ENCODE data around the gene PPP1R11.
"Not testable (repeated sequence)": the region's sequence is repeated elsewhere in the genome, so short reads cannot be mapped to it uniquely, and the experiment has no call there.

Gene PPP1R11

DNA sequence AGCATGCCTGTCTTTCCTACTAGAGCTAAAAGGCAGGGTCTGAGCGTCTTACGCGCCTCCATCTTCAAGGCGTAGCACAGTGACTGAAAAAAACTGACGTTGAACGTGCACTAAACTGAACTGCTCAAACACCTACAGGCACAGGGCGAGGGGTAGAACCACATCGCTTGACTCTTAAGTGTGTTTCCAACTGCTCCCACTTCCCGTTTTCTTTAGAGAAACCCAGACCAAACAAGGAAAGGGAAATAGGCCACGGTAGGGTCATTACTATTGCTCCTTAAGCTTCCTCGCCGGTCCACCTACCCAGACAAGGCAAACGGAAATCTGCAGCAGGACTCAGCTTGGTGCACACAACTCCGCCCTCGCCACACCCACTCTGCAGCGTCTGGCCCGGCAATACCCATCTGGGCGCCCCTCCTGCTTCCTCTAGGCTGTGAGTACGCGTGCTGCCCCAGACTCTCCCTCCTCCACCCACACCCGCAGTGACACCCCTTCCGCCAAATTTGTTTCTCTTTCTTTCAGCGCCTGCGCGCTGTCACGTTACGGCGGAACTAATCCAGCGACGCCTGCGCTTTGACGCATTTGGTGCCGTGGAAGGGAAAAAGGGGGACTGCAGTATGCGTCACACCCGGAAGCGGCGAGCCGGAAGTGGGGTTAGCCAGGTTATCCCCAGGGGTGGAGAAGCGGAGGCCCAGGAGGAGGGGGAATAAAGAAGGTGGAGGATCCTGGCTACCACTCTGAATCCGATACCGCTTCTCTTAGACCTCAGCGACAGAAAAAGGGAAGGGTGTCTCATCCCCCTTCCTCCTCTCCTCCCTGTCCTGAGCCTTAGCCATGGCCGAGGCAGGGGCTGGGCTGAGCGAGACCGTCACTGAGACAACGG lies at the start of gene PPP1R11:
Gene PPP1R11, plus strand, starts transcription at position 622 of the 883 bp plus-strand sequence. Its CDS starts 213 bp downstream, at position 835.
- peak; percentile 96 to 98 for DNase-seq (ENCODE audit: low read depth in 2 of 2)

DNA sequence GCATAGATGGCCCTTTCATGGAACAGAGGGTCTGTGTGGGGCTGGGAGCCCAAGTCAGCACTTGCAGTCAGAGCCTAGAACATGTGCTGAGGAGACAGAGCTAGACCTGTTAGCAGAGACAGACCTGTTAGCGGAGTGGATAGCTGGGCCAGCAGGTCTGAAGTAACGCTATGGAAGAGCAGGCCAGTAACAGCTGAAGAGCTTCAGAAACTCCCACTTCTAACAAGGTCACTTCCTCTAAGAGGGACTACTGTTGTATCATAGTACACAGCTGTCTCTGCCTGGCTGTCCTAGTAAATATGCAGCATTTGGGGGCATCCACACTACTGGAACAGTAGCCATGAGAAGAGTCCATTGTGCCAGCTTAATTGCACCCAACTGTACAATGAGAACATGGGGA lies 47.2 kb upstream of the PPP1R11 start:
- no peak for DNase-seq (ENCODE audit: low read depth in 2 of 2)

DNA sequence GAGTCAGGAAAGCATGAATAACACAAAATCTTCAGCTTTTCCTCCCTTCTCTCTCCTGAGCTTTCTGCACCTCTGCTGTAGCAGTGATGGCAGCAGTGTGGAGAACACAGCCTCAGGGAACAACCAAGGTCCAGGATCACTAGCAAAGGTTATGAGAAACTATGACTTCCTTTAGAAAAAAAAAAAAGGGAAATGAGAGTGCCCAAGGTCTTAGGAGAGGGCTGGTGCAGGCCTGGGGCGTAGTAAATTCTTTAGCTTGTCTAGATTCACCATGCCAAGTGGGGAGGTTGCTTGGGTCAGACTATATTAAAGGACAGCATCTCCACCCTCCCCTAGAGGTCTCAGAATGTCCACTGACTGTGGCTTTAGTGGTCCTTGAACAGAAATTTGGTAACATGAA lies 46.4 kb upstream of the PPP1R11 start:
- no peak for DNase-seq (ENCODE audit: low read depth in 2 of 2)

- no peak for DNase-seq (ENCODE audit: low read depth in 2 of 2)
Observed at GRCh38 chr6:30022189-30022588, 44.8 kb upstream of the PPP1R11 start.

GRCh38 chr6:30022712-30023111 lies 44.3 kb upstream of the PPP1R11 start:
- not testable (repeated sequence) for DNase-seq (ENCODE audit: low read depth in 2 of 2)

DNA sequence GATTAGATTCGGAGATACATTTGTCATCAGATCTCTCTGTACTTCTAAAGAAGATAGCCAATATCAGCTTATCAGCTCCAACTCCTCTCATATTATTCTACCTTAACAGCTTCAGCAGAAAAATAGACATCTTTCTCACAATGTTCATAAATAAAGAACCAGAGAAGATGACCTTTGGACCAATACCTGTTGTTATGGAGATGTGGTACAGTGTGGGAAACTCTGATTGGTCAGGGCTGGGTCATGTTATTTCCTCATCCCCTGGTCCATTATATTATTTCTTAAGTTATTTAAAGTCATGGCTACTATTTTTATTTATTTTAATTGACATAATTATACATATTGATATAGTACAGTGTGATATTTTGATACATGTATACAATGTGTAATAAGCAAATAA lies 41.8 kb upstream of the PPP1R11 start:
- no peak for DNase-seq (ENCODE audit: low read depth in 2 of 2)

GRCh38 chr6:30029588-30029987 lies 37.4 kb upstream of the PPP1R11 start:
- no peak for DNase-seq (ENCODE audit: low read depth in 2 of 2)

DNA sequence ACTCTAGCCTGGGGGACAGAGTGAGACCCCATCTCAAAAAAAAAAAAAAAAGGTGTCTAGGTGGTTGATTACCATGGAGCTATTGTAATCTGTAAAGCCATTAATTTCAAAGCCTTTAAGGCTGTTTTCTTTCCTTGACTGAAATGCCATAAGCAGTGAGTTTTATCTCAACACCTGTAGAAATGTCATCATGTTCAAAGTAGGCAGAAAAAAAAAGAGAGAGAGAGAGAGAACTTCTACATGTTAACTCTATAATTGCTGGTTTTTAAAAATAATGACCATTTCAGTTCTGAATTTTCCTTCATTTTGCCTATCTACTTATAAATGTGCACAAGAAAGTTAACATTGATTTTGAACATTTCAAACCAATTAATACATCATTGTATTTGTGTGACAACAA lies 35.6 kb upstream of the PPP1R11 start:
- no peak for DNase-seq (ENCODE audit: low read depth in 2 of 2)

- DNase-seq (ENCODE audit: low read depth in 2 of 2): not testable (repeated sequence)
Observed at GRCh38 chr6:30033440-30033839, 33.6 kb upstream of the PPP1R11 start.

DNA sequence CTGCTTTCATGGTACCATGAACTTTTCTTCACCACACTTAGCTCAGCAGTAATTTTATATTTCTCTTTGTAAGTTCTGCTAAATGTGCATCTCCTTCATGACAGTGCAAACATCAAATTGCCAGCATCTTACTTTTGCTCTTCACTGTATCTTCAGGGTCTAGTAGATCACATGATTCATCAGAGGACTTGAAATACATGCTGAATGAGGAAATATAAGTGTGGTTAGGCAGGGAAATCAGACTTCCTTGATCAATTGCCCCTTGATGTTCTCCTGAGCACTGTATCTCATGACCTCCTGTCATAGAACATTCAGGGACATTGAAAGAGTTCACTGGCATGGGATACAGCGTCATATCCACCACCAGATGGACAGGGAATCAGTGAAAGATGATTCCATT lies 31.2 kb upstream of the PPP1R11 start:
- no peak for DNase-seq (ENCODE audit: low read depth in 2 of 2)

DNA sequence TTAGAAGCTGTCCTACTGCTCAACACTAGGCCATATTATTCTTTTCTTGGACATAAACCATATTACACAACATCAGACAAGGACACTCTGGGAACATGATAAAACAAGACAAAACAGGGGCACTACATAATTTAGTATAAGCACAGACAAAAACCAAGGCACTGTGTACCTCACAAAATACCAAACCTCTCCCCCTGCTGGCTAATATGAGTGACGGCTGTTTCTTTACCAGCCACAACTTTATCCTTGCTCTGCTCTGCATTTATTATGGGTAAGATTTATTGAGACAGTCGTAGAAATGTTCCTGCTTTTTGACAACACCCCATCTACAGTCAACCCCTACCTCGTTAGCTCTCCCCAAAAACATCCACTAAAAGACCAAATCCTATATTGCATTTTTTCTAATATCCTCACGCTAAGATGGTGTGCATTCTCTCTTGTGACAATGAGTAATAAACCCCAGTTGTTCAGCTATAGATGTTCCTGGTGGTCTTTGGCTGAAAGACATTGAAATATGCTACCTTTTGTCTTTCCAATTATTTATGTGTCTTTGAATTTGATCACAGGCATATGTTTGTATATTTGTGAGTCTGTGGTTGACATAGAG lies 29.7 kb upstream of the PPP1R11 start:
- DNase-seq (ENCODE audit: low read depth in 2 of 2): no peak

DNA sequence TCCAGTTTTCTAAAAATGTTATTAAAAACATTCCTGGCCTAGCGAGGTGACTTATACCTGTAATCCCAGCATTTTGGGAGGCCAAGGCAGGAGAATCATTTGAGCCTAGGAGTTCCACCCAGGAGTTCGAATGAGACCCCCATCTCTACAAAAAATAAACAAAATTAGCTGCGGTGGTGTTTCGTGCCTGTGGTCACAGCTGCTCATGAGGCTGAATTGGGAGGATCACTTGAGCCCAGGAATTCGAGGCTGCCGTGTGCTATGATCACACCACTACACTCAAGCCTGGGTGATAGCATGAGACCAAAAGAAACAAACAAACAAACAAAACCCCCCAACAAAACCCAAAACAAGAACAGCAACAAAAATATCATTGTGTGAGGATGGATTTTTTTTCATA lies 25.8 kb upstream of the PPP1R11 start:
- no peak for DNase-seq (ENCODE audit: low read depth in 2 of 2)

DNA sequence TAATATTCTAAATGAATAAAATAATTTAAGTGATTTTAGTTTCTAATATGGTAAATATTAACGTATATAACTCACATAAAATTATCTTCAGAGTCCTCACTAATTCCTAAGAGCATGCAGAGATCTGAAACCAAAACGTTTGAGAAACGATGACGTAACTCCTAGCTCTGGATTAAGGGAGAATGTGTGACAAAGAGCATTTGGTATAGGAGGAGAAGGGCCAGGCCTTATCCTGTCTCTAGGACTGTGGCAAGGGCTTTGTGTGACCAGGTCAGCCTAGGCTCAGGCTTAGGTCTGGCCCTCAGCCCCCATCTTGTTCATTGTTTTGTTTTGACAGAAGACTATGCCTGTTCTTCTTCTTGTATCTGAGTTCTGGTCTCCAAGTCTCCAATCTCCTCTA lies 25.2 kb upstream of the PPP1R11 start:
- no peak for DNase-seq (ENCODE audit: low read depth in 2 of 2)

GRCh38 chr6:30042476-30042875 lies 24.5 kb upstream of the PPP1R11 start:
- DNase-seq (ENCODE audit: low read depth in 2 of 2): no peak

DNA sequence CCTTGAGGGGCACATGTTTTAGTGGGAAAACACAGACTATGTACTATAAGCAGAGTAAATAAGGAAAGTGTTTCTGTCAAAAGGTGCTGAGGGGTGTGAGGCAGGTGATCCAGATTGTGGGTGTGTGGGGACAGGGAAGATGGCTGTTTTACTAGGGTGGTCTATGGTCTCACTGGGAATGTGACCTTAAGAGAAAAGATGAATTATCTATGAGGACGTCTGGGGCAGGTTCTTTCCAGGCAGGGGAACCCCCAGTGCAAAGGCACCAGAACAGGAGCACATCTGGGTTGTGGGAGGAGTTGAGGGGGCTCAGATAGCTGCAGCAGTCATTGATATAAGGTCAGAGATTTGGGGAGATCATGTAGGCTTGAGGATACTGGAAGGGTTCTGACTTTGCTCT lies 24.1 kb upstream of the PPP1R11 start:
- DNase-seq (ENCODE audit: low read depth in 2 of 2): no peak

DNA sequence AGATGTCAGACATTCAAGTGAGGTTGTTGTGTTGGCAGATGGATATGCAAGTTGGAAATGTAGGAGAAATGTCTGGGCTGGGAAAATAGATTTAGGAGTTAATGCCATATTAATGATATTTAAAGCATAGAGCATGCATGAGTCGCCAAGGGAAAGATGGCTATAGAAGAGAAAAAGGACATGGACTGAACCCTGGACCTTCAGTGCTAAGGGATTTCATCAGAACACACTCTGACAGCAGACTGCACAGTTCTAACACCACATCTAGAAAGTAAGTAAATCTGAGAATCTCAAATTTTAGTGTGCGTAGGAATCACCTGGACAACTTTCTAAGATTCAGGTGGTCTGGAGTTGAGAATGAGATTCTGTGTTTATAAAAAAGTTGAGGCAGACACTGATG lies 23.3 kb upstream of the PPP1R11 start:
- no peak for DNase-seq (ENCODE audit: low read depth in 2 of 2)

DNA sequence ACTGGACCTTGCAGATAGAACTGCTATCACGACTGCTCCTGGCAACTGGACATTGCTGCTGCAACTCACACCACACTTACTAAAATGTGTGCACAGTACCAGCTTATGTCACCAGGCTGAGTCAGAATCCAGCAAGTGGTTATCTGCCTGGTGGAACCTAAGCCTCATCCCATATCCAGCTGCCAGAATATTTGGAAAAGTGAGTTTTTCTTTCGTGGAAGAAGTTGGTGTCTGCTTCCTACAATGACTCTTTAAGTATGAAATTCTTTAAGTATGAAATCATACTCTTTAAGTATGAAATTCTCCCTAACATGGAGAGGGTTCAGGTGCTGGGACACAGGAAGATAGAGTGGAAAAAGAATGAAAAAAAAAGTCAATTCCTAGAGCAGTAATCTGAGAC lies 22.4 kb upstream of the PPP1R11 start:
- DNase-seq (ENCODE audit: low read depth in 2 of 2): no peak

DNA sequence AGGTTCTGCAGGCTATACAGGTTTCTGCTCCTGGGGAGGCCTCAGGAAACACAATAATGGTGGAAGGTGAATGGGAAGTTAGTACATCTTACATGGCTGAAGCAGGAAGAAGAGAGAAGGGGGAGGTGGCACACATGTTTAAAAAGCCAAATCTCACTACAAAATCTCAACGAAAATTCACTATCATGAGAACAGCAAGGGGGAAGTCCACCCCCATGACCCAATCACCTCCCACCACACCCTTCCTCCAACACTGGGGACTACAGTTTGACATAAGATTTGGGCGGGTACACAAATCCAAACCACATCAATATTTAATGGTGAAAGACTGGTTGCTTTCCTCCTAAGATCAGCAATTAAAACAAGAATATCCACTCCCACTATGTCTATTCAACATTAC lies 19.8 kb upstream of the PPP1R11 start:
- no peak for DNase-seq (ENCODE audit: low read depth in 2 of 2)

DNA sequence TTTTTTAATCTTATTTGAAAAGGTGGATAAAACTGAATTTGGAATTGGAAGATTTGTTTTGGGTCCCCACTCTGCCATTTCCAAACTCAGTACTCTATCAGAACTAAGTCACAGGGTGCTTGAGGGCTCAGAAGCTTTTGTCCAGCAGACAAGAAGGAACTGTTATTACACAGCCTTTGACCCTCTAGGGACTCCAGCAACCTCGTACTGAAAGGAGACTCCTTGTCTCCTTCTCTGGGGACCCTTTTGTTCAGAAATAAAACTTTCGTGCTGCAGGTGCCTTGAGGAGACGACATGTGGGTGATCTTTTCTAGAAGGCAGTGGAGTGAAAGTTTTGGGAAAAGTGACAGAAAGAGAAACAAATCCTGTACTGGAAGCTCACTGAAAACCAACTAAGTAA lies 13.3 kb upstream of the PPP1R11 start:
- no peak for DNase-seq (ENCODE audit: low read depth in 2 of 2)

- no peak for DNase-seq (ENCODE audit: low read depth in 2 of 2)
Observed at GRCh38 chr6:30055513-30055912, 11.5 kb upstream of the PPP1R11 start.

GRCh38 chr6:30060606-30061091 lies 6.3 kb upstream of the PPP1R11 start:
- no peak for DNase-seq (ENCODE audit: low read depth in 2 of 2)

DNA sequence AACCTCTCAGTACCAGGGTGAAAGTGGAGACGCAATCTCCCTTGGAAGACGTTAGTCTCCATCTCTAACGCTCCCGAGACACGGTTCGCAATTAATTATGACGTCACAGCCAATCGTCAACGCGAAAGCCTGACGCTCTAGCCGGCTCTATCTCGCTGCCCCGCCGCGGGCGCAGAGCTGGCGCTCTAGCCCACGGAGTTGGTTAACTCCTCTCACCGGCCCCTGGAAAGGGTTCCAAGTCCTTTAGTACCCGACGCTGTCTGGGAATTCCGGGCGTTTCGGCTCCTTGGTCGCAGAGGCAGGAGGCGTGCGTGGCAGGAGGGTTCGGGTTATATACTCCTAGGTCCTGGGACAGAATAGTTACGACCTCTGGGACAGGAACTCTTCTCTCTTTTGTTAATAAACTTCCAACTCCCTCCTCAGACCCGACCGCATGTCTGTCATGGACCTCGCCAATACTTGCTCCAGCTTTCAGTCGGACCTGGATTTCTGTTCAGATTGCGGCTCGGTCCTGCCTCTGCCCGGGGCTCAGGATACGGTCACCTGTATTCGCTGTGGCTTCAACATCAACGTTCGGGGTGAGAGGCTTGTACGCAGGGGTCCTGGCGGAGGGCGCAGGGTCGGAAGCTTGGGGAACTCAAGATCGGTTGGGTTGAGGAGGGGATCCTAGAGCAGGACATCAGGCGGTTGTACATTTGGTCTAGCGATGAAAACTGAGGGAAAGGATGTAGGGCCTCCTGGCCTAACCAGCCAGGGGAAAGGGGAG lies 5.7 kb upstream of the PPP1R11 start, which contains the start of gene POLR1H:
Gene POLR1H, plus strand, starts transcription at position 174 of the 766 bp plus-strand sequence. Its CDS starts 260 bp downstream, at position 434.
- peak; percentile 67 to 73 for DNase-seq (ENCODE audit: low read depth in 2 of 2)

Data from activated CD4-positive, alpha-beta T cell treated with anti-CD3 and anti-CD28 coated beads for 24 hours (primary cell).